ENCODE measurements around the gene CD300LB.
"Not testable (repeated sequence)": the region's sequence is repeated elsewhere in the genome, so short reads cannot be mapped to it uniquely, and the experiment has no call there.

GRCh38 chr17:74503949-74504348, 27.3 kb downstream of the CD300LB start:
- not testable (repeated sequence) for TF ChIP-seq CTCF (conservative IDR thresholded peaks at IDR 0.05; ENCODE audit: low read length); EZH2phosphoT487 (IDR thresholded peaks at IDR 0.05; ENCODE audit: borderline replicate concordance)
